Measurements from ENCODE around the gene MAN1A2. TPM values are rescaled to one million over a fixed set of nuclear protein-coding genes. Genes with fewer than 3 reads are reported as not detected.

The MAN1A2 gene
- total and polyA plus RNA-seq, 9 of the 15 experiments (the other 6 are each of a cell fraction or from before 2014, with no cell fraction given), result 4.2 to 38.4 (median 18.7) TPM

DNA sequence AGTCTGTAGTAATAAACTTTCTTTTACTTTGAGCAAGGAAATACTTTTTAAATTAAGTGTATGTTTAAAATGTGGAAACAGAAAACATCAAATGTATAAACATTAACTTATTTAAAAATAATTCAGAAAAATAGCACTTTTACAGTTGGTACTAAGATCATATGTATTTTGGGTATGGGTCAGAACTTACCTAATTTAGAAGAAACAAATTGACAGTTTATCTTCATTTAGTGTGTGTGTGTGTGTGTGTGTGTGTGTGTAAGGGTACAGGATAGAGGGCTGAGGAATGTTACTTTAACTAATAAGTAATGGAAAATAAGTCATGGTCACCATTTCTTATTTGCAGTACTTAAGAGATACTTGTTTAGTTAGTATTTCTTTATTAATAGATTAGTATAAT lies 3.3 kb downstream of the MAN1A2 start:
- Histone ChIP-seq H3K27me3 (ENCODE audit: control insufficient read depth in 2 of 2, insufficient read depth in 2 of 2, low read length in 2 of 2) (no peaks in the 10 kb centered on the region), H4K20me1 (replicated peaks; ENCODE audit: control insufficient read depth, insufficient read depth, low read length) (no peaks in the 10 kb centered on the region), H3K4me3 (peak overlapping the region; percentile 75), H3K4me1 (replicated peaks in 1 of 2; ENCODE audit: control insufficient read depth in 2 of 2, insufficient read depth in 2 of 2, low read length in 2 of 2) (peaks cover 8 to 10% of the 10 kb centered on the region in 2 experiments; a peak in 4 of 5 replicates), H3K79me2 (ENCODE audit: control insufficient read depth, insufficient read depth, low read length) (peaks cover 93% of the 10 kb centered on the region), H3K27ac (ENCODE audit: extremely low read depth, low read depth, low read length) (peak overlapping the region; percentile 94; the same call in 1 of the 3 replicates), H3K36me3 (ENCODE audit: control insufficient read depth, insufficient read depth, low read length) (no peaks in the 10 kb centered on the region), H3K9me1 (ENCODE audit: control insufficient read depth, insufficient read depth, low read length) (no peaks in the 10 kb centered on the region), H3K4me2 (ENCODE audit: insufficient read depth, low read length) (peak overlapping the region; percentile 67), H3K9me3 (replicated peaks; ENCODE audit: control insufficient read depth, insufficient read depth, low read depth, low read length) (peaks cover 1% of the 10 kb centered on the region; the same call in 1 of the 2 replicates), H3K9ac (ENCODE audit: insufficient read depth in 1 of 2, low read depth in 2 of 2, low read length in 2 of 2) (peak overlapping the region in 1 of 2 experiments; percentile 91; a peak in 2 of 4 replicates), H2AFZ (ENCODE audit: low read depth, low read length) (no peak overlapping the region)
- ChIA-PET CTCF (ENCODE audit: low intra/inter-chr PET ratio) (no interaction called here), POLR2A (no interaction called here)
- in situ Hi-C loops (cut with MboI), result no loop called here
- intact Hi-C loops (cut with micrococcal nuclease), result no loop called here
- BruUV-seq (replicated peaks), result no TSS peak
- no peak for DNase-seq (ENCODE audit: extremely low read depth in 1 of 4, low spot score in 3 of 4)
- no peak for ATAC-seq
- FAIRE-seq, result no peak
- TF ChIP-seq, protein P1, sequence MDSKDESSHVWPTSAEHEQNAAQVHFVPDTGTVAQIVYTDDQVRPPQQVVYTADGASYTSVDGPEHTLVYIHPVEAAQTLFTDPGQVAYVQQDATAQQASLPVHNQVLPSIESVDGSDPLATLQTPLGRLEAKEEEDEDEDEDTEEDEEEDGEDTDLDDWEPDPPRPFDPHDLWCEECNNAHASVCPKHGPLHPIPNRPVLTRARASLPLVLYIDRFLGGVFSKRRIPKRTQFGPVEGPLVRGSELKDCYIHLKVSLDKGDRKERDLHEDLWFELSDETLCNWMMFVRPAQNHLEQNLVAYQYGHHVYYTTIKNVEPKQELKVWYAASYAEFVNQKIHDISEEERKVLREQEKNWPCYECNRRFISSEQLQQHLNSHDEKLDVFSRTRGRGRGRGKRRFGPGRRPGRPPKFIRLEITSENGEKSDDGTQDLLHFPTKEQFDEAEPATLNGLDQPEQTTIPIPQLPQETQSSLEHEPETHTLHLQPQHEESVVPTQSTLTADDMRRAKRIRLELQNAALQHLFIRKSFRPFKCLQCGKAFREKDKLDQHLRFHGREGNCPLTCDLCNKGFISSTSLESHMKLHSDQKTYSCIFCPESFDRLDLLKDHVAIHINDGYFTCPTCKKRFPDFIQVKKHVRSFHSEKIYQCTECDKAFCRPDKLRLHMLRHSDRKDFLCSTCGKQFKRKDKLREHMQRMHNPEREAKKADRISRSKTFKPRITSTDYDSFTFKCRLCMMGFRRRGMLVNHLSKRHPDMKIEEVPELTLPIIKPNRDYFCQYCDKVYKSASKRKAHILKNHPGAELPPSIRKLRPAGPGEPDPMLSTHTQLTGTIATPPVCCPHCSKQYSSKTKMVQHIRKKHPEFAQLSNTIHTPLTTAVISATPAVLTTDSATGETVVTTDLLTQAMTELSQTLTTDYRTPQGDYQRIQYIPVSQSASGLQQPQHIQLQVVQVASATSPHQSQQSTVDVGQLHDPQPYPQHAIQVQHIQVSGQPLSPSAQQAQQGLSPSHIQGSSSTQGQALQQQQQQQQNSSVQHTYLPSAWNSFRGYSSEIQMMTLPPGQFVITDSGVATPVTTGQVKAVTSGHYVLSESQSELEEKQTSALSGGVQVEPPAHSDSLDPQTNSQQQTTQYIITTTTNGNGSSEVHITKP (IDR thresholded peaks at IDR 0.05; ENCODE audit: partially characterized antibody), result no peak
- TF ChIP-seq, protein P2, sequence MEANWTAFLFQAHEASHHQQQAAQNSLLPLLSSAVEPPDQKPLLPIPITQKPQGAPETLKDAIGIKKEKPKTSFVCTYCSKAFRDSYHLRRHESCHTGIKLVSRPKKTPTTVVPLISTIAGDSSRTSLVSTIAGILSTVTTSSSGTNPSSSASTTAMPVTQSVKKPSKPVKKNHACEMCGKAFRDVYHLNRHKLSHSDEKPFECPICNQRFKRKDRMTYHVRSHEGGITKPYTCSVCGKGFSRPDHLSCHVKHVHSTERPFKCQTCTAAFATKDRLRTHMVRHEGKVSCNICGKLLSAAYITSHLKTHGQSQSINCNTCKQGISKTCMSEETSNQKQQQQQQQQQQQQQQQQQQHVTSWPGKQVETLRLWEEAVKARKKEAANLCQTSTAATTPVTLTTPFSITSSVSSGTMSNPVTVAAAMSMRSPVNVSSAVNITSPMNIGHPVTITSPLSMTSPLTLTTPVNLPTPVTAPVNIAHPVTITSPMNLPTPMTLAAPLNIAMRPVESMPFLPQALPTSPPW (CRISPR knock-in tag; IDR thresholded peaks at IDR 0.05), result no peak
- TF ChIP-seq NR2C2 (CRISPR knock-in tag; IDR thresholded peaks at IDR 0.05) (no peak), NR2C2 (tag; IDR thresholded peaks at IDR 0.05) (no peak), MEF2D (tag; conservative IDR thresholded peaks at IDR 0.05; ENCODE audit: low read depth) (no peak), ZNF316 (IDR thresholded peaks at IDR 0.05) (no peak), RBM25 (IDR thresholded peaks at IDR 0.05; ENCODE audit: low read depth, low read length, severe bottlenecking) (no peak), MYBL2 (IDR thresholded peaks at IDR 0.05; ENCODE audit: low read depth) (0 out of 2 replicates have a peak, but pooled peaks have one; percentile 12), MYBL2 (CRISPR knock-in tag; IDR thresholded peaks at IDR 0.05; ENCODE audit: borderline replicate concordance) (no peak), SRSF9 (IDR thresholded peaks at IDR 0.05; ENCODE audit: borderline replicate concordance, low read depth, low read length) (no peak), DACH1 (IDR thresholded peaks at IDR 0.05; ENCODE audit: partially characterized antibody) (peak; percentile 54), THRAP3 (IDR thresholded peaks at IDR 0.05; ENCODE audit: borderline replicate concordance) (peak; percentile 76; the same call in 1 of the 2 replicates), TBL1XR1 (IDR thresholded peaks at IDR 0.05; ENCODE audit: low read length in 2 of 2) (no peak)
- TF ChIP-seq, protein P3, sequence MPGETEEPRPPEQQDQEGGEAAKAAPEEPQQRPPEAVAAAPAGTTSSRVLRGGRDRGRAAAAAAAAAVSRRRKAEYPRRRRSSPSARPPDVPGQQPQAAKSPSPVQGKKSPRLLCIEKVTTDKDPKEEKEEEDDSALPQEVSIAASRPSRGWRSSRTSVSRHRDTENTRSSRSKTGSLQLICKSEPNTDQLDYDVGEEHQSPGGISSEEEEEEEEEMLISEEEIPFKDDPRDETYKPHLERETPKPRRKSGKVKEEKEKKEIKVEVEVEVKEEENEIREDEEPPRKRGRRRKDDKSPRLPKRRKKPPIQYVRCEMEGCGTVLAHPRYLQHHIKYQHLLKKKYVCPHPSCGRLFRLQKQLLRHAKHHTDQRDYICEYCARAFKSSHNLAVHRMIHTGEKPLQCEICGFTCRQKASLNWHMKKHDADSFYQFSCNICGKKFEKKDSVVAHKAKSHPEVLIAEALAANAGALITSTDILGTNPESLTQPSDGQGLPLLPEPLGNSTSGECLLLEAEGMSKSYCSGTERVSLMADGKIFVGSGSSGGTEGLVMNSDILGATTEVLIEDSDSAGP (CRISPR knock-in tag; IDR thresholded peaks at IDR 0.05), result no peak

Data from K562 (cell line).